WTC11 (cell line): Measurements from ENCODE around the gene LRRC8D.

Experiments used
- CTCF ChIP-seq: fragments of 200-600 bp; IDR thresholded peaks from 2 replicates; pipeline ENCODE4 v1.8.0; 2022; ENCODE audit warnings: antibody characterized with exemption
- JUN ChIP-seq: sonication (generic); formaldehyde crosslinking; IDR thresholded peaks from 2 replicates; pipeline ENCODE4 v1.8.0; 2023; ENCODE audit warnings: mild to moderate bottlenecking, missing genetic modification reagents
- NR1H2 ChIP-seq: sonication (generic); formaldehyde crosslinking; IDR thresholded peaks from 2 replicates; pipeline ENCODE4 v1.9.0; 2021; ENCODE audit warnings: mild to moderate bottlenecking, moderate library complexity, missing genetic modification reagents
- OVOL2 ChIP-seq: fragments of 250-450 bp; sonication (Bioruptor Pico); IDR thresholded peaks from 2 replicates; pipeline ENCODE4 v1.9.0; 2021; ENCODE audit warnings: mild to moderate bottlenecking, borderline replicate concordance
- USF2 ChIP-seq: sonication (generic); formaldehyde crosslinking; IDR thresholded peaks from 2 replicates; pipeline ENCODE4 v1.8.1; 2023; ENCODE audit warnings: mild to moderate bottlenecking, missing genetic modification reagents, moderate library complexity
- ZNF416 ChIP-seq: fragments of 250-450 bp; sonication (Bioruptor Pico); IDR thresholded peaks from 2 replicates; pipeline ENCODE4 v1.9.0; 2021; ENCODE audit warnings: mild to moderate bottlenecking, inconsistent platforms
- TF ChIP-seq, protein P1 (sequence below): sonication (generic); formaldehyde crosslinking; conservative IDR thresholded peaks from 2 replicates; pipeline ENCODE4 v1.8.1; 2022; ENCODE audit warnings: mild to moderate bottlenecking, missing genetic modification reagents
- TF ChIP-seq, protein P2 (sequence below): sonication (generic); formaldehyde crosslinking; IDR thresholded peaks from 2 replicates; pipeline ENCODE4 v1.8.0; 2023; ENCODE audit warnings: missing genetic modification reagents, mild to moderate bottlenecking, borderline replicate concordance
- TF ChIP-seq, protein P3 (sequence below): sonication (generic); formaldehyde crosslinking; IDR thresholded peaks from 2 replicates; pipeline ENCODE4 v1.8.1; 2022; ENCODE audit warnings: low read depth, missing genetic modification reagents, borderline replicate concordance

GRCh38 chr1:89906088-89906487 is 85.3 kb downstream of the LRRC8D start:
- TF ChIP-seq, protein P1, sequence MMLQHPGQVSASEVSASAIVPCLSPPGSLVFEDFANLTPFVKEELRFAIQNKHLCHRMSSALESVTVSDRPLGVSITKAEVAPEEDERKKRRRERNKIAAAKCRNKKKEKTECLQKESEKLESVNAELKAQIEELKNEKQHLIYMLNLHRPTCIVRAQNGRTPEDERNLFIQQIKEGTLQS (CRISPR knock-in tag) = no peak
- TF ChIP-seq ZNF416 (CRISPR knock-in tag) = no peak
- TF ChIP-seq JUN (CRISPR knock-in tag) = no peak
- TF ChIP-seq CTCF = no peak
- TF ChIP-seq, protein P2, sequence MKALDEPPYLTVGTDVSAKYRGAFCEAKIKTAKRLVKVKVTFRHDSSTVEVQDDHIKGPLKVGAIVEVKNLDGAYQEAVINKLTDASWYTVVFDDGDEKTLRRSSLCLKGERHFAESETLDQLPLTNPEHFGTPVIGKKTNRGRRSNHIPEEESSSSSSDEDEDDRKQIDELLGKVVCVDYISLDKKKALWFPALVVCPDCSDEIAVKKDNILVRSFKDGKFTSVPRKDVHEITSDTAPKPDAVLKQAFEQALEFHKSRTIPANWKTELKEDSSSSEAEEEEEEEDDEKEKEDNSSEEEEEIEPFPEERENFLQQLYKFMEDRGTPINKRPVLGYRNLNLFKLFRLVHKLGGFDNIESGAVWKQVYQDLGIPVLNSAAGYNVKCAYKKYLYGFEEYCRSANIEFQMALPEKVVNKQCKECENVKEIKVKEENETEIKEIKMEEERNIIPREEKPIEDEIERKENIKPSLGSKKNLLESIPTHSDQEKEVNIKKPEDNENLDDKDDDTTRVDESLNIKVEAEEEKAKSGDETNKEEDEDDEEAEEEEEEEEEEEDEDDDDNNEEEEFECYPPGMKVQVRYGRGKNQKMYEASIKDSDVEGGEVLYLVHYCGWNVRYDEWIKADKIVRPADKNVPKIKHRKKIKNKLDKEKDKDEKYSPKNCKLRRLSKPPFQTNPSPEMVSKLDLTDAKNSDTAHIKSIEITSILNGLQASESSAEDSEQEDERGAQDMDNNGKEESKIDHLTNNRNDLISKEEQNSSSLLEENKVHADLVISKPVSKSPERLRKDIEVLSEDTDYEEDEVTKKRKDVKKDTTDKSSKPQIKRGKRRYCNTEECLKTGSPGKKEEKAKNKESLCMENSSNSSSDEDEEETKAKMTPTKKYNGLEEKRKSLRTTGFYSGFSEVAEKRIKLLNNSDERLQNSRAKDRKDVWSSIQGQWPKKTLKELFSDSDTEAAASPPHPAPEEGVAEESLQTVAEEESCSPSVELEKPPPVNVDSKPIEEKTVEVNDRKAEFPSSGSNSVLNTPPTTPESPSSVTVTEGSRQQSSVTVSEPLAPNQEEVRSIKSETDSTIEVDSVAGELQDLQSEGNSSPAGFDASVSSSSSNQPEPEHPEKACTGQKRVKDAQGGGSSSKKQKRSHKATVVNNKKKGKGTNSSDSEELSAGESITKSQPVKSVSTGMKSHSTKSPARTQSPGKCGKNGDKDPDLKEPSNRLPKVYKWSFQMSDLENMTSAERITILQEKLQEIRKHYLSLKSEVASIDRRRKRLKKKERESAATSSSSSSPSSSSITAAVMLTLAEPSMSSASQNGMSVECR = no peak
- no peak for TF ChIP-seq OVOL2
- TF ChIP-seq, protein P3, sequence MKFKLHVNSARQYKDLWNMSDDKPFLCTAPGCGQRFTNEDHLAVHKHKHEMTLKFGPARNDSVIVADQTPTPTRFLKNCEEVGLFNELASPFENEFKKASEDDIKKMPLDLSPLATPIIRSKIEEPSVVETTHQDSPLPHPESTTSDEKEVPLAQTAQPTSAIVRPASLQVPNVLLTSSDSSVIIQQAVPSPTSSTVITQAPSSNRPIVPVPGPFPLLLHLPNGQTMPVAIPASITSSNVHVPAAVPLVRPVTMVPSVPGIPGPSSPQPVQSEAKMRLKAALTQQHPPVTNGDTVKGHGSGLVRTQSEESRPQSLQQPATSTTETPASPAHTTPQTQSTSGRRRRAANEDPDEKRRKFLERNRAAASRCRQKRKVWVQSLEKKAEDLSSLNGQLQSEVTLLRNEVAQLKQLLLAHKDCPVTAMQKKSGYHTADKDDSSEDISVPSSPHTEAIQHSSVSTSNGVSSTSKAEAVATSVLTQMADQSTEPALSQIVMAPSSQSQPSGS (CRISPR knock-in tag) = no peak
- TF ChIP-seq USF2 (CRISPR knock-in tag) = no peak
- no peak for TF ChIP-seq NR1H2
